Amygdala (tissue), 56 donors: ENCODE measurements around the gene DDA1.

Source experiments
- DNase-seq, 56 donors: peaks; one replicate each; lab custom pipeline; 2025; lab: John Stamatoyannopoulos, UW

Gene DDA1

DNA sequence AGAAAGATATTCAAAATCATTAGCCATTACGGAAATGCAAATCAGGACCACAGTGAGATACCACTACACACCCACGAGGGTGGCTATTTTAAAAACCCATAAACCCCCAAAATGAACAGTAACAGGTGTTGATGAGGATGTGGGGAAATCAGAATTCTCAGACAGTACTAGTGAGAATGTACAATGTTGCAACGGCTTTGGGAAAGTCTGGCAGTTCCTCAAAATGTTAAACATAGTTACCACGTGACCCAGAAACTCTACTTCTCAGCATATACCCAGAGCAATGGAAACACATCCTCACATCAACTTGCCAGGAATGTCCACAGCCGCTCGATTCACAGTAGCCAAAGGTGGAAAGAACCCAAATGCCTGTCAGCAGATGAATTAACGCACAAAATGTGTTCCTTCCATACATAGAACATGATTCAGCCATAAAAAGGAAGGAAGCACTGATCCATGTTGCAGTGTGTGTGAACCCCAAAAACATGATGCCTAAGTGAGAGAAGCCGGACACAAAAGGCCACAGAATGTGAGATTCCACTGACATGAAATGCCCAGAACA, 60.7 kb downstream of the DDA1 start:
- peak in 10 of 56 donors; percentile 1 to 50 (median 24) for DNase-seq
